DMS 273 (cell line): Measurements from ENCODE around the gene DDX10.
"Not testable (repeated sequence)": the region's sequence is repeated elsewhere in the genome, so short reads cannot be mapped to it uniquely, and the experiment has no call there.

Experiments used
- DNase-seq: peaks from one replicate; lab custom pipeline; 2025; ENCODE audit not compliant: unreplicated experiment; lab: John Stamatoyannopoulos, UW

Gene DDX10

DNA sequence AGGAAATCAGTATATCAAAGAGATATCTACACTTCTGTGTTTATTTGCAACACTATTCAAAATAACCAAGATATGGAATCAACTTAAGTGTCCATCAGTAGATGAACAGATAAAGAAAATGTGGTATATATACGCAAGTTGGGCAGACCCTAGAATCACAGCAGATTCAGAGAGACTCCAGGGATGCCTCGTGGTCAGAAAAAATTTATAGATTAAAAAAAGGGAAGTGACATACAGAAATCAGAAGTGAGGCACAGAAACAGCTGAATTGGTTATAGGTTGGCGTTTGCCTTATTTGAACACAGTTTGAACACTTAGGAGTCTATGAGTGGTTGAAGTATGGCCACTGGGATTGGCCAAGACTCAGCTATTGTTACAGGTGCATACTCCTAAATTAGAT is 10.8 kb upstream of the DDX10 start:
- DNase-seq: not testable (repeated sequence)

DNA sequence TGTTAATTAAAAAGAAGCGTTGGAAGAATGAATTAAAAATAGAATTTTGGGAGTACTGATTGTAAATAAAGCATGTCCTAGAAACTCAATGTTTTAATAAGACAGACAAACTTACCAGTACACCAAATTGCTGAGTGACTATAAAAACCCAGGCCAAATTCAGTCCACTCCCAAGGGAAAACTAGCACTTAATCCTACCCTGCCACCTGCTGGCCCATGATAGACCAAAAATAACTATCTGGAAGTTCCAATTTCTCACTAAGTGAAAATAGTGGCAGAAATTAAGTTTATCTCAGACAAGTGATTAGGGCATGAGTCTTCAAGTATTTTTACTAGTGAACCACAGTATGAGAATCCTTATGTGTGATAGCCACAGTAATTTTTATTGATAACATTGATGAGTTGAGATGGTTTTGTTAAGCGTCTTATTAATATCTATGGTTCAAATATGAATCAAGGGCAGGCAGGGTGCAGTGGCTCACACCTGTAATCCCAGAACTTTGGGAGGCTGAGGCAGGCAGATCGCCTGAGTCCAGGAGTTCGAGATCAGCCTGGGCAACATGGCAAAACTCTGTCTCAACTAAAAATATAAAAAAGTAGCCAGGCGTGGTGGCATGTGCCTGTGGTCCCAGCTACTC is 9.8 kb upstream of the DDX10 start:
- DNase-seq: peak; percentile 69

DNA sequence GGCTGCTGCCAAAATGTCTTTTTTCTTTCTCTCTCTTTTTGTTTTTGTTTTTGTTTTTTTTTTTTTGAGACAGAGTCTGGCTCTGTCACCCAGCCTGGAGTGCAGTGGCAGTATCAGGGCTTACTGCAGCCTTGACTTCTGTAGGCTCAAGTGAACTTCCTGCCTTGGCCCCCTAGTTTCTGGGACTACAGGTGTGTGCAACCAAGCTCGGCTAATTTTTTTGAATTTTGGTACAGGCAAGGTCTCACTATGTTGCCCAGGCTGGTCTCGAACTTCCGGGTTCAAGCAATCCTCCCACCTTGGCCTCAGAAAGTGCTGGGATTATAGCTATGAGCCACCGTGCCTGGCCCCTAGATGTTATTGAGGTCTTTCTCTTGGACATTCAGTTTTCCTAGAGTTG is 2.2 kb upstream of the DDX10 start:
- no peak for DNase-seq

DNA sequence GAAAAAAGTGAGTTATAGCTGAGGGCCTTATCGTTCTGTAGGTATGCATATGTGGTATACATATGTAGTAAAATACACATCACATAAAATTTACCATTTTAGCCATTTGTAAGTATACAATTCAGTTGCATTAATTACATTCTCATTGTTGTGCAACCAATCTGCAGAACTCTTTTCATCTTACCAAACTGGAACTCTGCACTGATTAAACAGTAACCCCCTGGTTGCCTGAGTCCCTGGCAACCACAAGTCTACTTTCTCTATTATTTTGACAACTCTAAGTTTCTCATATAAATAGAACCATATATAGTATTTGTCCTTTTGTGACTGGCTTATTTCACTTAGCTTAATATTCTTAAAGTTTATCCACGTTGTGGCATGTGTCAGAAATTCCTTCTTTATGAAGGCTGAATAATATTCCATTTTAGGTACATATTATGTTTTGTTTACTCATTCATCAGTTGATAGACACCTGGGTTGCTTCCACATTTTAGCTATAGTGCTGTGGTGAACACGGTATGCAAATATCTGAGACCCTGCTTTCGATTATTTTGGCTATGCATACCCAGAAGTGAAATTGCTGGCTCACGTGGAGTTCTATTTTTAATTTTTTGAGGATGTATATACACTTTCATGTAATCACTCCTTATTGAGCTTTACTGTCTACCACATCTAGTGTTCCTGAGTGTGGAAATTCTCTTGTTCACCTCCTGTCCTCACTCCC is 1.6 kb upstream of the DDX10 start:
- no peak for DNase-seq

DNA sequence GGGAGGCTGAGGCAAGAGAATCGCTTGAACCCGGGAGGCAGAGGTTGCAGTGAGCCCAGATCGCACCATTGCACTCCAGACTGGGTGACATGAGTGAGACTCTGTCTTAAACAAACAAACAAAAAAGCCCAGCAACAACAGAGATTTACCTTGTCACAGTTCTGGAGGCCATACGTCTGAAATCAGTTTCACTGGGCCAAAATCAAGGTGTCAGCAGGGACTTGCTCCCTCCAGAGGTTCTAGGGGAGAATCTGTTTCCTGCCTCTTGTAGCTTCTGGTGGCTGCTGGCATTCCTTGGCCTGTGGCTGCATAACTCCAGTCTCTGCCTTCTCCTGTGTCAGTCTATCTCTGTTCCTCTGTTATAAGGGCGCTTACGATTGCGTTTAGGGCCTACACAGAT is 1.5 kb downstream of the DDX10 start:
- DNase-seq: peak; percentile 19

DNA sequence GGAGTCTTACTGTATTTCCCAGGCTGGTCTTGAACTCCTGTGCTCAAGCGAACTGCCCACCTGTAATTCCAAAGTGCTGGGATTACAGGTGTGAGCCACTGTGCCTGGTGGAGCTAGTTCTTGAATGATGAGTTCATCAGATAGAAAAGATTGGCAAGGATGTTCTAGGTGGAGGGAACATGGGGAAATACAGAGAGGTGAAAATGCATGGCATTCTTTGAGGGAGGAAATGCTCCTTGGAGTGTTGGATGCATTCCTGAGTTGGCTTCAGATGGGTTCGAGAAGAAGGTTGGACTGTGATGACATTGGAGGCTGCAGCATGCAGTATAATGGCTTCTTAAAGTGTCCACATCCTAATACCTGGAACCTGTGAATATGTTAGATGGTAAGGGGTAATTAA is 4.4 kb downstream of the DDX10 start:
- no peak for DNase-seq

DNA sequence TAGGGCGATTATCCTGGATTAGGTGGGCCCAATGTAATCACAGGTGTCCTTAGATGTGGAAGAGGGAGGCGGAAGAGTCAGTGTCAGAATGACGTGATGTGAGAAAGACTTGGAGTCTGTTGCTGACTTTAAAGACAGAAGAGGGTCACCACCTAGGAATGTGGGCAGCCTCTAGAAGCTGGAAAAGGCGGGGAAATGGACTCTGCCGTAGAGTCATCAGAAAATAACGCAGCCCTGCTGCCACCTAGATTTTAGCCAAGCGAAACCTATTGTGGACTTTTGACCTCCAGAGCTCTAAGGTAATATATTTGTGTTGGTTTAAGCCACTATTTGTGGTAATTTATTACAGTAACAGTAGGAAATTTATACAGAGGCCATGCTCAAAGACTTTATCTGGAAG is 4.8 kb downstream of the DDX10 start:
- DNase-seq: no peak

DNA sequence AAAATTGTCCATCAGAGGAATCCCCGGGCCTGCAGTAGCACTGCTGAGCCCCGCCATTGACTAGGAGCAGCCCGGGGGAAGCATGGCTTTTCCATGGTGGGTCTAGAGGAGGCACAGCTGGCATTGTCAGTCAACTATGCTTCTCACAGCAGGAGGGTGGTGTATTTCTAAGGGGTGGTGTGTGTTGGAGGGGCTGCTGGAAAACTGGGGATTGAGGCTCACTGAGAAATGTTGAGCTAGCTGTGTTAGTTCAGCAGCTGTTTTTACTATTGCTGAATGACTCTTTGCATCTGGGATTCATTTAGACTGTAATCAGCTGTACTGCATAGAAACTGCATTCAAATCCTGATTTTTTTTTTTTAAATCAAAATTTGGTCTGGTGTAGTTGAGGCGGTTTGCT is 5.6 kb downstream of the DDX10 start:
- no peak for DNase-seq

DNA sequence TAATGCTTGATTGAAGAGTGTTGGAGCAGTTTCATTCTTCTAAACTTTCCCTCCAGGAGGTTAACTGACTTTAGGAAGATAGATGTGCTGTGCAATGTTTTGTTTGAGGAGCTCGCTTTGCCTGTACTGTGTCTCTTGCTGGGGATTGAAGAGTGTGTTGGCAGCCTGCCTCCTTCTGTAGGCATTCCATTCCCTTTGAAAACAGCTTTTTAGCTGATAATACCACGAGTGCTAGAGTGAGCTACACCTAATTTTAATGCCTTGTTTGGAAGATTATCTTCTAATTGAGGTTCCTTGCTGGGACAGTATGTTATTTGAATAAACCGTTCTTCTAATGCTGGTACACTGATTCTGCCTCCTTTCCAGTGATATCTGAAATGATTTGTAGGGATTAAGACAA is 7.2 kb downstream of the DDX10 start:
- peak; percentile 8 for DNase-seq

DNA sequence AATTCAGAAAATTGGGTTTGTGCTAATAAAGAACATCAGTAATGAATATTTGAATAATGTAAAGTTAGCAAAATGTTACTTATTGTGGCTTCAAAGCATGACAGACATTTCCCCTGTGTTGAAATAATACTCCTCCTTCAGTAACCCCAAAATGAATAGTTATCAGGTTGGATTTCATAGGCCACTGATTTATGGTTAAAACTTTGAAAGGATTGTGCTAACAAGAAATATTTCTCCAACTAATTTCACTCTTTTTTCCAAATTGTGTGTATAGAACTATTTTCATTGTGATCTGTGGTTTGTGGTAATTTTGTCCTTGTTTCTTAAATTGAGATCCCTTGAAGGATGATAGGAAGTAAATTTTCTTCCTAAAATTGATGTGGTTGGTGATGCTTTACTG is 7.9 kb downstream of the DDX10 start:
- DNase-seq: no peak

DNA sequence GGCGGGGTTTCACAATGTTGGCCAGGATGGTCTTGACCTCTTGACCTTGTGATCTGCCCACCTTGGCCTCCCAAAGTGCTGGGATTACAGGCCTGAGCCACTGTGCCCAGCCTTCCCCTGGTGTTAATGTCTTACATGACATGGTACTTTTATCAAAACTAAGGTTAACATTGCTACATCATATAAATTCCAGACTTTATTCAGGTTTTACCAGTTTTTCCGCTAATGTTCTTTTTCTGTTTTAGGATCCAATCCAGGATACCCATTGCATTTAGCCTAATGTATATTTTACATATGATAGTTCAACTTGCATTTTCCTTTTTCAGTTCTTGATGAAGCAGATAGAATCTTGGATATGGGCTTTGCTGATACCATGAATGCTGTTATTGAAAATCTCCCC is 14.2 kb downstream of the DDX10 start:
- no peak for DNase-seq

DNA sequence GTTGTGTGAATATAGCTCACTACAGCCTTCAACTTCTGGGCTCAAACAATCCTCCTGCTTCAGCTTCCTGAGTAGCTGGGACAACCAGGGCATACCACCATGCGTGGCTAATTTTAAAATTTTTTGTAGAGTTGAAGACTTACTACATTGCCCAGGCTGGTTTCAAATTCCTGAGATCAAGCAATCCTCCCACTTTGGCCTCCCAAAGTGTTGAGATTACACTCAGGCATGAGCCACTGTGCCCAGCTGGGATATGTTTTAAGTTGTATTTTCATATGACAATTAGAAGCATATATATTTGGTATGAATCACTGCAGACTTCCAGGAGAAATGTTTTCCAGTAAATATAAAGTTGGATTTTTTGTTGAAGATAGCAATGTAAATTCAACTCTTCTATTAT is 15.4 kb downstream of the DDX10 start:
- DNase-seq: no peak

DNA sequence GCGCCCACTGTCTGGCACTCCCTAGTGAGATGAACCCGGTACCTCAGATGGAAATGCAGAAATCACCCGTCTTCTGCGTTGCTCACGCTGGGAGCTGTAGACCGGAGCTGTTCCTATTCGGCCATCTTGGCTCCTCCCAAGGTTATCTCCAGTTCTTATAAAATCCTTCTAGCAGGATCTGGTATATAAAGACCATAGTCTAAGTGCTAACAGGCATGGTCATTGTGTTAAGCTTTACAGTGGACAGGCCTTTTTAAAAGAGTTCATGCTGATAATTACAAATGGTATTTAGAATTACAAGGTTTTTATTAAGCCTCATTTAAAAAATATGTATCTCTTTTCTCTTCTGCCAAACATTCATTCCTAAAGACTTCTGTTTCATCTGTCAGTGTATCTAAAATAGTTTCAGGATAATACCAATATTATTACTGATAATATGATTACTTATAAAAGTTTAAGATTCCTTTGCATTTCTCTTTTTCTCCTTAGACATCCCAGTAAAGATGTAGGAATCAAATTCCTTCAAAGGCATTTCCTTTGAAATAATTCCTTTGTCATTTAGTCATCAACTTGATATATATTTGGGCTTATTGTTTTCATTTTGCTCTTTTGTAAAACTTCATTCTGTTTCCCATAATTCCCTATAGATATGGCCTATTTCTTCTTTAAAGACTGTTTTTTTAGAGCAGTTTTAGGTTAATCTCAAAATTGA is 20.7 kb downstream of the DDX10 start:
- no peak for DNase-seq

DNA sequence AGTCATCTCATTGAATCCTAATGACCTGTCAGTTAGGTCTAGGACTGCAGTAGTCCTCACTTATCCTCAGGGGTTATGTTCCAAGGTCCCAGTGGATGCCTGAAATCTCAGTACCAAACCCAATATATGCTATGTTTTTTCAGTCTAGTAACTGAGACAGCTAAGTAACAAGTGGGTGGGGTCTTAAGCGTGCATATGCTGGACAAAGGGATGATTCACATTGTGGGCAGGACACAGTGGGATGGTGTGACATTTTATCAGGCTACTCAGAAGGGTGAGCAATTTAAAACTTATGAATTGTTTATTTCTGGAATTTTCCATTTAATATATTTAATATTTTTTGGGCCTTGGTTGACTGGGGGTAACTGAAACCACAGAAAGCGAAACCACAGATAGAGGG is 29.0 kb downstream of the DDX10 start:
- no peak for DNase-seq

DNA sequence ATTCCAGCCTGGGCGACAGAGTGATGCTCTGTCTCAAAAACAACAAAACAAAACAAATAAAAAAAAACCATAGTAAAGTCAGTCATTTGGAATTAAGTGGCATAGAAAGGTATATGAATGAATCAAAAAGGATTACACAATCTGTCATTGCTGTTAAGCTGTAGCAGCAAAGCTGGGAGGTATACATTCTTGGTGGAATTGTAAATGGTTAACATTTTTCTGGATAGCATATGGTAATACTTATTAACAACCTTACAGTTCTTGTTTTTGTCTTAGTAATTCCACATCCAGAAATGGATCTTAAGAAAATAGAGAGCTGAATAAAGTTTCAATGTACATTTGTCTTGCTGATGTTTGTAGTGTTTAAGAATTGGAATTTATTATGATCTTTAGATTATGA is 30.0 kb downstream of the DDX10 start:
- no peak for DNase-seq

DNA sequence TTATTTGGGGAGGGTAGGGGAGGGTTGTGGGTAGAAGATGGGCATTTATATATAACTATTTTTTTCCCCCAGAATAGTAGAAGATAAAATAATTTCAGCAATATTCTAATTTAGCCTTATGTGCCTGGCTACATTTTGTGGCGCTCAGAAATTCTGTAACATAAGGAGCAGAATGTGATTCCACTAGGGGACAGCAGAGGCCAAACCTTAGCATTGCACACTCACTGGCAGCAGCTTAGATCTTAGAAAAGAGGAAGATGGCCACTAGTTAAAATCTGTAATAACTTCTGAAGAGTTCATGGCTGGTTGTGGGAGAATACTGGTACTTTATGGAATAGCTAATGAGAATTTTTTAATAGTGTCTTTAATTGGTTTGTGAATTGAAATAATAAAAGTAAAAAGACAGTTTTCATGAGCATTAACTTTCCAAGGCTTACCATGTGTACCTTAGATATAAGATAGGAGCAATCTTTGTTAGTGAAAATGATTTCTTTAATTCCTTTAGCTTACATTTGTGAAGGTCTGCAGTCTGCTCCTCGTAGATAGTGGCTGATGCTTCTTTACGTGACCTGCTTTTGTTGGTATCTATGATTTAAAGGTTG is 33.1 kb downstream of the DDX10 start:
- peak; percentile 64 for DNase-seq

DNA sequence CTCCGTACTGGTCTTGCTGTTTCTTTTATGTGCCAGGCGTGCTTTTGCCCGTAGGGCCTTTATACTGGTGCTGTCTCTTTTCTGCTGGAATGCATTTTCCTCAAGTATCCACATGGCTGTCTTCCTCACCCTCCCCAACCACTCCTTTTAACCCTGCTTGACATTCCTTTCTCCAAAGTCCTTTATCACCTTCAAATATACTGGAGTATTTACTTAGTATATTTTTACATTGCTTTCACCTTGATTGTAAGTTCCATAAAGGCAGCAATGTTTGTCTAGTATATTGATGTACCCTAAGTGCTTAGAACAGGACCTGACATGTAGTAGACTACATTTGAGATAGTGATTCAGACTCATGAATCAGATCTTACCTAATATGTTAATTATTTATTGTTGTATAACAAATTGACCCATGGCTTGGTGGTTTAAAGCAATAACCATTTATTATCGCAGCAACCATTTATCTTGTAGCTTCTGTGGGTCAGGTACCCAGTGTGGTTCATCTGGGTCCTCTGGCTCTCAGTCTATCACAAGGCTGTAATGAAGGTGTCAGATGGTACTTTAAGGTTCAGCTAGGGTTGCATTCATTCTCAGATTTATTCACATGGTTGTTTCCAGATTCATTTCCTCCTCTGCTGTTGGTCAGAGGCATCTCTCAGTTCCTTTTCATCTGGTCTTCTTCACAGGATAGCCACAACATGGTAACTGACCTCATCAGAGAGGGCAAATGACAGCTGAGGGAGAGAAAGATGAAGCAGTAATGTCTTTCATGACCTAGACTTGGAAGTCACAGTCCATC is 34.2 kb downstream of the DDX10 start:
- DNase-seq: no peak

DNA sequence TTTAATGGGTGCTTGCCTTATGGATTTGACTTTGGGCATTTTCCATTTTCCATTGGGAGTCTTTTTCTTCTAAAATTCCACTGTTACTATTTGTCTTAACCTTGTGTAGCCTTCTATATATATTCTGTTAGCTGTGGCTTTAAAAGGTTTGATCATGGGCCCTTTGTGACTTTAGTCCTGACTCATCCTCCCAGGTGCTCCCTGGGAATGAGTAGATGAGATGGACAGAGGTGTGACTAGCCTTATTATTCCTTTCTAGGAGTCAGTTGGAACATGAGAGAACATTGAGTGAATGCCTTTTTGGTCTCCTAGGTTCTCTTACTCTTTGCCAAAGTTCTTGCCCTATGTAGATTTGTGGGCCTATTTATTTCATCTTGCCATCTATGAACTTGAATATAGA is 39.0 kb downstream of the DDX10 start:
- no peak for DNase-seq

DNA sequence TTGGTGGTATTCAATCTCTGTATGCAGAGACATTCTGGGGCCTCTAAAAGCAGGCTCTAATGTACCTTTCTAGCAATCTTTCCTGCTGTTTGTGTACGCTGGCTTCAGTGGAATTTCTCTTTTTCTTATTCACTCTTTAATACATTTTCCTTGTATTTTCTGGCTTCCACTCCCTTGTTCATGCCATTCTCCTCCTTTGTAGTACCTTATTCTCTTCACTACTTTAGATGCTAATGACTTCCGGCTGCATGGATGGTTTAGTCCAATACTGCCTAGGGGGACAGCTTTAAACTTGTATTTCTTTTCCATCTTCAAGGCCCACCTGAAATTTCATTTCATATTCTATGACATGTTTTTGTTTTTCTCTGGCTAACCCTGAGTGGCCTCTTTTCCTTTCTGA is 40.2 kb downstream of the DDX10 start:
- DNase-seq: no peak

DNA sequence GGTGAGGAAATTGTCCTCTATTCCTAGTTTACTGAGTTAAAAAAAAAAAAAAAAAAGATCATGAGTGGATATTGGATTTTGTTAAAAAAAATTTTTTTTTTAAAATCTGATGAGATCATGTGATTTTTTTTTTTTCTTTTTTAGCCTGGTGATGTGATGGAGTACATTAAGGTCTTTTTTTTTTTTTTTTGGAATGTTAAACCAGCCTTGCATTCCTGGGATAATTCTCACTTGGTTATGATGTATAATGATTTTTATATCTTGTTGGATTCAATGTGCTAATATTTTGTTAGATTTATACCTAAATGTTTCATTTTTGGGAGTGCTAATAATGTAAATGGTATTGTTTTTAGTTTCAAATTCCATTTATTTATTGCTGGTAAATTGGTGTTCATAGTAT is 43.3 kb downstream of the DDX10 start:
- no peak for DNase-seq

DNA sequence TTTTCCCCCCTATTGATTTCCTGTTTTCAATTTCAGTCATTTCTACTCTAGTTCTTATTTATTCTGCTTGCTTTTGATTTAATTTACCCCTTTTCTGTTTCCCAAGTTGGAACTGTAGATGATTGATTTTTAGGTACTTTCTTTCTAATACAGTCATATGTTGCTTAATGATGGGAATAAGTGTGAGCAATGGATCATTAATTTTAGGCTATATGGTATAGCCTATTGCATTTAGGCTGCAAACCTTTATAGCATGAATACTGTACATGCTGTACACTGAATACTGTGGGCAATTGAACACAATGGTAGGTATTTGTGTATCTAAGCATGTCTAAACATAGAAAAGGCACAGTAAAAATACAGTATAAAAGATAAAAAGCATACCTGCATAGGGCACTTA is 44.9 kb downstream of the DDX10 start:
- no peak for DNase-seq
